ENCODE data around the gene IL16. TPM values are rescaled to one million over a fixed set of nuclear protein-coding genes. Genes with fewer than 3 reads are reported as not detected.
"Not testable (repeated sequence)": the region's sequence is repeated elsewhere in the genome, so short reads cannot be mapped to it uniquely, and the experiment has no call there.

IL16 gene
- total RNA-seq, 1 donor from 2014 or later: 0.99 TPM

DNA sequence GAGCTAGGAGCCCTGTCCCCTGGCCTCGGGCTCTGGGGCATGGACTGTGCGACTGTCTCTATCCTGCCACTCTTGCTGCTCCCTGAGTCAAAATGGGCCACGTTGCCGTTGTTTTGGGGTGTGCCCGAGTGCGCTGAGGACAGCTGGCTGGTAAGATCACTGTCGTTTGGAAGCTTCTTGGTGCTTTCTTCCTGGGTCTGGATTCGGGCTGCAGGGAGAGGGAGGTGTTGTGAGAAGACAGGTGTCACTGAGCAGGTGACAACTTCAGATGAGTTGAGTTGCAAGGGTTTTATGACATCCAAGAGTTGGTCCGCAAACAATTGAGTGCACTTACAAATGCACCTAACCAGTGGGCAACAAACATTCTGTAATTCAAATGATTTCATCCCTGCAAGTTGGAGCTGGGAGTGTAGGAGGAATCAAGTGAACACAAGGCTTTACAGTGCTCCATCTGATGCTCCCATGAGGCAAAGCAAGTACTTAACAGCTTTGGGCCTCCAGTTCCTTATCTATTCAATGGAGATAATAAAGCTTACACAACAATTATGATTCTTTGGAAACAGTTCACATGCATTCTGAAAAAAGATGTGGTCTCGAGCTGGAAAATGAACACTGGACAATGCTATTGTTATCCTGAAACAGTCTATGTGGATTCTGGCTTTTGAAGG lies 138.2 kb downstream of the IL16 start:
- DNase-seq (ENCODE audit: low read depth in 2 of 2): no peak

DNA sequence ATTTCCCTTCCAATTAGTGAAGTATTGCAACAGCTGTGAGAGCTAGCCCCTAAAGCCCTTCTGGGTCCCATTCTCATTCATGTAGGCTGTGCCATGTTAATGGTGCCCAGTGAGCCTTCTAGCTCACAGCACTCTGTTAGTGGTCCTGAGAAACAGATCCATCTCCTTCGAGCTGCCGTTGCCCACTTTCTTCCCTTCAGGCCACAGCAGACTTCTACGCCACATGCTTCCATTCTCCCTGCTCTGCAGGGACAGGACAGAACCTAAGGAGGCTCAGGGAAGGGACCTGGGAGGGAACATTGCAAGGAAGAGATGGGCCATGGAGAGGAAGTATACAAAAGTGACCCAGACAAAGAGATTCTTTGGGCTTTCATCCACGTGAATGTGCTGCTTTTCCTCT lies 139.0 kb downstream of the IL16 start:
- no peak for DNase-seq (ENCODE audit: low read depth in 2 of 2)

DNA sequence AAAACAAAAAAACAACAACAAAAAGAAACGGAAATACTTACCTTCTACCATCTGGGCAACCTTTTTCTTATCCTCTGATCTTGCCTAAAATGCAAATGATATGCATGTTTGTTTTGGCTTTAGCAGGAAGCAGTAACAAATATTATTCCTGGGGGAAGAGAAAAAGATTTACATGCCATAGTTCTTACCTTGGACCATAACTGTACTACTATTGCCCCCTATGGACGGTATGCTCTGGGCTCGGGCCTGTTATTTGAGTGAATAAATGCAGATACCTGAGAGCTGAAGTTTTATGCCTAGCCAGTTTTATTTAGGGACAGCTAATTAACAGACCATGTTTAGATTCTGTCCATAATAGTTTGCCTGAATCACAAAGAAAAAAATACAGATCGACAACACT lies 139.9 kb downstream of the IL16 start:
- peak; percentile 45 to 59 for DNase-seq (ENCODE audit: low read depth in 2 of 2)

DNA sequence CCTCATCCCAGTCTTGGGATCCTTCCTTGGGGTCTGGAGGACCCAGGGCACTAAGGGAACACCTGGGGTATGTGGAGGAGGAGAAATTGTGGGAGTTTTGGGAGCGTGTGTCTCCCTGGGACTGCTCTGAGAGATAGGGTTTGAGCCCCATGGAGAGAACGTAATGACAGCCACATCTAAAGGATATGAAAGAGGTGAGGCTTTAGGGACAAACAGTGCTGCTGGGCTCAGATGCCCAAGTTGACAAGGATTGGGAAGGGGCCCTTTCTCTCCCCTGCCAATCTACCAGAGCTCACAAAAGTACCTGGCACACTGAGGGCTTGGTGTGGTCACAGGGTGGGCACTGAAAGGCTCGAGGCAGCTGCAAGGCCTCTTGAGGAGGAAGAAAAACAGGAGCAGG lies 140.6 kb downstream of the IL16 start:
- no peak for DNase-seq (ENCODE audit: low read depth in 2 of 2)

DNA sequence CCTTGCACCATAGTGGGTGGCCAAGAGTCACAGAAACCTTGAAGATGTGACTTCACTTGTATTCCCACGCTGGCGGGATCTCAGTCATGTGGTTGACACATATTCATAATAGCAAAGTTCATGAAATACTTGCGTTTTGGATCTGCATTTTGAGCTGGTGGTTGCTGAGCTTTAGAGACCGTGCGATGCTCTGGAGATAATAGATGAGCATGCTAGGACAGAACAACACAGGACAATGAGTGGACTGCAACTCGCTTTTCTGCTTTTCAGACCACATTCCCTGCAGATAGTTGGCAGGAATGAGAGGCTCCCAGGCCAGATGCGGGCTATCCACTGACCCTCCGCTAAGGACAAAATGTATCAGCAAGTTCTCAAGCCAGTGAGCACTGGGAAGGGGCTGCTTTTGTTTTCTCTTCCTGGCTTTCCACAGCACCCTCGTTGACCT lies 141.1 kb downstream of the IL16 start:
- DNase-seq (ENCODE audit: low read depth in 2 of 2): peak in 1 of 2 donors; percentile 12

DNA sequence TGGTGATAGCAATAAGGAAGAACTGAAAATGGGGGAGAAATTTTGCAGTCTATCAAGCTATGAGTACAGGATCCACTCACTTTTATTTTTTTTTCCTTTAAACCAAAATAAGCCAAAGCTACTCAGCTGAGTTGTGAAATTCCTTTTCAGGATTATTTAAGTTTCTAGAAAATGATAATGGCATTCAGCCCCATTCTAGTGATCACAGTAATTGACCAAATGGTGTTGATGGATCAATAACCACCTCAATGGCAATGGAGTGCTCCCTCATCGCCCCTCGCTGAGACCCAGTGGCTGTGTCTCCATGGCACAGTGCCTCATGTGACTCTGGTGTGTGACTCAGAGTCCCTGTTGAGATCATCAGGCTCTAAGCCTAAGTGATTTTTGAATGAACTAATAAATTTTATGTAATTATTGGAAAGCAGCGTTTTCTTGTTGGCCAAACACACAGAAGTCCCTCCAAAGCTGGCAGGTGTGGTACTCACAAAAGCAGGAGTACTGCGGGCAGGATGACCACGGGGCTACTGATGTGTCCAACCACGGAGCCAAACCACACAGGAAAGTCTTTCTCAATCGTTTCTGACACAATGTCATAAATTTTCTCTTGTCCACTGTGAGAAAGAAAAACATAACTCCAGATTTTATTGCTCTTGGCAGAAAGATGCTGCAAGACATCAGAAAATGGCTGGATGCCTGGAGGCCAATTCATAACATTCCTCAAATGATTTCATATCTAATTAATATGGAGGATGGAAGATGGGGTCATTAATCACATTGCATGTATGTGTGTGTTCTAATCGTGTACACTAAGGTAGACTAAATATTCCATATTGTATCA lies 141.7 kb downstream of the IL16 start:
- peak; percentile 66 to 85 for DNase-seq (ENCODE audit: low read depth in 2 of 2)

DNA sequence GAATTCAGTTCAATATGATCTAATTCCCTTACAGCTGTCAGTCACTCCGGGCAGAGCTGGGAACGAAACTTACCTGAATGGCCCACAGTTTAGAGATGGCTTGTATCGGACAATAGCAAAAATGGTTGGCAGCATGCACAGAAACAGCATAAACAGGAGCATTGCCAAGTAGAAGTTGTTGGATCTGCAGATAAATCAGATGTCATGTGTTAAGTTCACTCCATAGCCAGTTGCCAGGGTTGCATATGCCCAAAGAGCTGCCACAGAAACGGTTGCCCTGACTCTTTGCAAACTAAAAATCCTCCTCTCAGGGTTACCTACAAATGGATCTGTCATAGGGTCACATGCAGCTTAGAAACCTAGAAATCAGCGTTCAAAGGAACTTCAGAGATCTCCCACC lies 142.6 kb downstream of the IL16 start:
- peak in 1 of 2 donors; percentile 48 for DNase-seq (ENCODE audit: low read depth in 2 of 2)

DNA sequence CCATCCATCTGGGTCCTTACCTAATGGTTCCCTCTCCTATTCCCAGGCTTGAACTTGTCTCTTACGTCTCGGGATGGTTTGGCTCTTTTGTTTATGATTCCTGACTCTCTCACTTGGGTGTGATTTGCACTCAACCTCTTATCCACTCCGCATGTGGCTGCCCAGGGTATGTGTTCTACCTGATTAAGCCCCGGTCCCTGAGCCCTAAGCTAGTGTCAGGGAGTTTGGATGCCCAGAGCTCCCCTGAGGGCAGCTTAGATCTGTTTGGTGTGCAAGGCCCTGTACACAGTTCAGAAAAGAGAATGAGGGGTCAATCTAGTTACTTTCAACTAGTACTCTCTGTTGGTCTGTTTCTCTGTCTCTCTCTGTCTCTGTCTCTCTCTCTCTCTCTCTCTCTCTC lies 143.2 kb downstream of the IL16 start:
- no peak for DNase-seq (ENCODE audit: low read depth in 2 of 2)

DNA sequence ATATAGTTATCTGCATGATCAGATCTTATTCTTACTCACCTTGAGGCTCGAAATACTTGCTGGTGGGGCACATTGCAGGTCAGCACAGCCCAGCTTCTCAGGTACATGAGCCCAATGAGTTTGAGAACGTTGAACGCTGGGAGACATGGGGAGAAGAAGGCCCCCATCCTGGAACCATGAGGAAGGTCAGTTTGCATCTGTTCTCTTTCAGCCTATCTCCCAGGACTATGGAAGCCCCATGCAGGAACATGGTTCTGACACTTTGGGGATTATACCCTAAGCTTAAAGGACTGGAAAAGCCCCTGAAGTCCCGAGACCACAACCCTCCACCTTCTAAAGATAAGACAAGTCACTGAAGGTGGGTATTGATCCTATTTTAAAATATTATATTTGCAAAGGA lies 144.7 kb downstream of the IL16 start:
- DNase-seq (ENCODE audit: low read depth in 2 of 2): no peak

DNA sequence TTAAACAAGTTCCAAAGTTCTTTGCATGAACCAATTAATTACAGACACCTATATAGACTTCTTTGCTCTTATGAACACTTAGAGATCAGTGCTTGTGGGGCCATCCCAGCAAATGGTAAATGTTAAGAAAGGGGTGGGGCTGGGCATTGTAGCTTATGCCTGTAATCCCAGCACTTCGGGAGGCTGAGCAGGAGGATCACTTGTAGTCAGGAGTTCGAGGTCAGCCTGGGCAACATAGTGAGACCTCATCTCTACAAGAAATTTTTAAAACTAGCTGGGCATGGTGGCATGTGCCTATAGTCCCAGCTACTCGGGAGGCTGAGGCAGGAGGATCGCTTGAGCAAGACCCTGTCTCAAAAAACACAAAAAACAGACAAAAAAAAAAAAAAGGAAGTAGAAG lies 146.7 kb downstream of the IL16 start:
- no peak for DNase-seq (ENCODE audit: low read depth in 2 of 2)

DNA sequence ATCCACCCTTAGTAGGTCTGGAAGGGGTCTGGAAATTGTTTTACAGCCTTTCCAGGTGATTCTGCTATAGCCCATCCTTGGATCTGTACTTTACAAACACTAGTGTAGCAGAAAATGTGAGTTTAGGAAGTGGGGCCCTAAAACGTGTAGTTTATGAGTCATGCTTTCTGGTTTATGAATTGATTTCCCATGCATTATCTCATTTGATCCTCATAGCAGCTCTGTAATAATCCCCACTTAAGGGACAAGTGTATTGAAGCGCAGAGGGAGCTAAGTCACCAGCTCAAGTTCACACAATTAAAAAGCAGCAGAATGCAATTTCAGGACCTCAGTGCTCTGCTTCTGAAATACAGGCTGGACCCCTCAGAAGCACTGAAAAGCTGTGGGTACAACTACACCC lies 149.9 kb downstream of the IL16 start:
- DNase-seq (ENCODE audit: low read depth in 2 of 2): no peak

DNA sequence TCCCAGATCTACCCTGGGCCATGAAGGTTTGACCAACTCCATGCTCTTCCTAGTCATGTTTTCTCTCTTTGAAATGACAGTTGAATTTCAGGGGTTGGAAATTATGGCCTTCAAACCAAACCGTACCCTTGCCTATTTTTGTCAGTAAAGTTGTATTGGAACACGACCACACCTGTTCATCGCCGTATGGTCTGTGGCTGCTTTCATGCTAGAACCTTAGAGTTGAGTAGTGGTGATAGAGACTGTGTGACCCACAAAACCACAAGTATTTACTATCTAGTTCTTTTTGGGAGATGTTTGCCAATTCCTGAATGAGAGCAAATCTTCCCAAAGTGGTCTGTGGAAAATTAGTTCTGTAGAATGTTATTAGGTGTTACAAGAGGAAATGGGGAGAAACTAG lies 151.2 kb downstream of the IL16 start:
- no peak for DNase-seq (ENCODE audit: low read depth in 2 of 2)

DNA sequence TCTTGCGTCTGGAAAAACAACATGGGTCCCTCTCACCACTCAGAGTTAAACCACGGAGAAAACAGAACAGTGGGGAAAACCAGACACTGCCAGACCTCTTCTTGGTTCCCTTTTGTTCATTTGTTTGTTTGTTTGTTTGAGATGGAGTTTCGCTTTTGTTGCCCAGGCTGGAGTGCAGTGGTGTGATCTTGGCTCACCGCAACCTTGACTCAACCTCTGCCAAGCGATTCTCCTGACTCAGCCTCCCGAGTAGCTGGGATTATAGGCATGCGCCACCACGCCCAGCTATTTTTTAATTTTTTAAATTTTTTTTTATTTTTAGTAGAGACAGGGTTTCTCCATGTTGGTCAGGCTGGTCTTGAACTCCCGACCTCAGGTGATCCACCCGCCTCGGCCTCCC lies 152.0 kb downstream of the IL16 start:
- DNase-seq (ENCODE audit: low read depth in 2 of 2): not testable (repeated sequence)

DNA sequence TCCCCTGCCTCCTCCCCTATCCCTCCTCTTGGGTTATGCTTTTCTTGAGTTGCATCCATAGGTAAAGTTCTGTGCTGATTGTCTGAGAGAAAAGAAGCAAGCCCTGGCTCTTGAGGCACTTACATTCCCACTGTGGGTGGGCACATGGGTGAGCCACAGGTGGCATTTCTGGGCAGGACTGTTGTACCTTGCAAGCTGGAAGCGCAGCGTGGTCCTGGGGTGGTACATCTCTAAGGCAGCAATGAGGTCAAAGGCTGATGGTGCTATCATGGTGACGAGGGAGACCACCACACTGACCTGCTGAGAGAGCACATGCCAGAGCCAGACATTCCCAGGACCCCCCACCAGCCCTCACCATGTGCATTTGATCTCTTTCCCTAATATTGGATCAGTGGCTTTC lies 152.6 kb downstream of the IL16 start:
- DNase-seq (ENCODE audit: low read depth in 2 of 2): no peak

DNA sequence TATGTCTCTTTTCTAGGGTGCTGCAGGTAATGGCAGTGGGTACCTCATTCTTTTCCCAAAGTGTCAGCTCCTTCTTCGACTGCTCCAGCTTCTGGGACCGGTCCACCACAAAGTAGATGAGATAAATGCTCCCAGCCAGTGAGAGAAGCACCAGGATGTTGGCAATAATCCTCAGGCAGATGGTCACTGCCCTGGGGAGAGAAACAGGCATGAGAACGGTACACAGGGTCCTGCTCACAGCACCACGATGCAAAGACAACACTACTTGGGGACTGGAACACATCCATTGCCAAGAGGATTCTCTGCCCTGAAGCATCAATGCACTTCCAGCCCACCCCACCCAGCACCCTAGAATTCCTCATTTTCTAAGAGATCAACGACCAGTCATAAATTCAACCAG lies 155.0 kb downstream of the IL16 start:
- no peak for DNase-seq (ENCODE audit: low read depth in 2 of 2)

DNA sequence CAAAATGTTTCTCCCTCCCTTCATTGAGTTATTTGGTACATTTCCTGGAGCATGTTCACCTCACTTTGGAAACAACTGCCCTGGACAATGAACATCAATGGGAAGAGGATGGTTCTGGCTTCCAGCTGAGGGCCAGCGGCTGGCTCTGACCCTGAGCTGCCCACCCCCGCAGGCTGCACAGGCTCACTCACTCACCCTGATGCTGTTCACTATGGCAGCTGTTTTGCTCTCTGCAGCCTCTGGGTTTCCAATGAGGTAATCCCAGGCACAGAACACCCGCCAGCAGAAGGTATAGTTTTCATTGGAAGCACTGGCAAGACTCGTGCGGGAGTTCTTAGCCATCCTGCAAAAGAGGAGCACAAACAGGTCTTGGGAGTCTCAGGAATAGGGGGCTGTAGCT lies 159.6 kb downstream of the IL16 start:
- DNase-seq (ENCODE audit: low read depth in 2 of 2): no peak

DNA sequence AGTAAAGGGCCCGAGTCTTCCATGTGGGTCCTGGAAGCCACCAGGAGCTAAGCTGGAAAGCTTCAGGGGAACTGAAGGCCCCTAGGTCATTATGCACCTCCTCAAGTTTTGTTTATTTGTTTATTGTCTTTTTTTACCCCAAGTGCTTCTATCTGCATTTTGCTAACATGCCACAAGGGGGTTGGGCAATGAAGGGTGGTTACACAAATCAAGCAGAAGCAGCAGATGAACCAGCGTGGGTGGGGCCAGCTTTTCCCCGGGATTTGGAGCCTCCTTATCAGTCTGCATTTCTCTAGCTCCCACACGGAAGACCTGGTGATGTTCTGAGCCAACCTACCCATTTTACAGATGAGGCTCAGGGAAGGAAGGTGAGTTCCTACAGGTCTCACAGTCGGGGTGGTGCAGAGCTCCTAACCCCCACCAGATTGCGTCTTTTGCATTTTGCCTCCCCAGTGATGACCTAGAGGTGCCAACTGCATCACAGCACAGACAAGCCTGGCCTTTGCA lies 160.6 kb downstream of the IL16 start:
- no peak for DNase-seq (ENCODE audit: low read depth in 2 of 2)

DNA sequence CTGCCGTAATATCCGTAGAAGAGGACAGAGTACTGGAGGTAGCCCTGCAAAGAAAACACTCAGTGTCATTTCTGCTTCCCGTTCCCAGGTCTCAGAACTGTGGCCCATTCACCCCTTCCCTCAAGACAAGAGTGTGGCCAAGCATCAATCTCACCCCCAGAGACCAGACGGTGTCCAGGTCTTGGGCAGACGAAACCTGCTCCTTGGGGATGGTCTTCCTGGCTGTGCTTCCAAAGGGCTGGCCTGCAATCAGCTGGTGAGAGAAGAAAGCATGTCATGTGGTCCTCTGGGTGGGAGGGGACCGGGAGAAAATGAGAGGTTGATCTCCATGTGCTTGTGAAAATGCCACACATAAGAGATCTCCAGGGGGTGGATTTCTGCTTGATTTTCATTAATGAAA lies 161.6 kb downstream of the IL16 start:
- DNase-seq (ENCODE audit: low read depth in 2 of 2): no peak

DNA sequence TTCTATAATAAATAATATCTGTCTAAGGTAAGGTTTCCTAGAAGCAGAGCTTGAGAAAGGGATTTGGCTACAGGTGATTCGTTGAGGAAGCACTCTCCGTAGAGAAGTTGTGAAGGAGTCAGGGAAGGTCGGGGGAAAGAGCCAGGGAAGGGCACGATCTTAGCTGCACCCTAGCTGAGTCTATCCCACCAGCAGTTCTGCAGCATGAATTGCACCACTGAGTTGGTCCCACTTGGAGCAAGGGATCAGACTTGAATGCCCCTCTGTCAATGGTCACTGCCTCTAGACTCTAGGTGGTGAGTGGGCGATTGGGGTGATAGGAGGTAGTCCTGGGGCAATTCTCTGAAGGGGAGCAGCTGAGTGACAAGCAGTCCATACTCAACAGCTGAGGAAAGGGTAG lies 163.8 kb downstream of the IL16 start:
- no peak for DNase-seq (ENCODE audit: low read depth in 2 of 2)

DNA sequence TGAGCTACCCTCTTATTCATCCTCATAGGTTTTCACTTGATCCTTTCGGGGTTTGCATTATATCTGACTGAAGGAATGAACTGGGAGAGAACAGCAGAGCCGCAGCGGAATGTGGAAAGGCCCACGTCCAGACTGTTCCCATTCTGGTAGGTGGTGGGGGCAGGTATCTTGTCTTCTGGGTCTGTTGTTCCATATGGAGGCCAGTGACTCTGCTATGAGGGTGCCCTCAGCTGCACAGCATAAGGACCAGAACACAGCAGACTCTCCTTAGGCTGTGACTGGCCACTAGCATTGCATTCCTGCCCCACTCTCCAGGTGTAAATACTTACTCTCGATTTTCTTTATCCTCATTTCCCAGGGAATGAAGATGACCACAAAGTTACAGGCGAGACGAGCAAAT lies 165.2 kb downstream of the IL16 start:
- DNase-seq (ENCODE audit: low read depth in 2 of 2): no peak

DNA sequence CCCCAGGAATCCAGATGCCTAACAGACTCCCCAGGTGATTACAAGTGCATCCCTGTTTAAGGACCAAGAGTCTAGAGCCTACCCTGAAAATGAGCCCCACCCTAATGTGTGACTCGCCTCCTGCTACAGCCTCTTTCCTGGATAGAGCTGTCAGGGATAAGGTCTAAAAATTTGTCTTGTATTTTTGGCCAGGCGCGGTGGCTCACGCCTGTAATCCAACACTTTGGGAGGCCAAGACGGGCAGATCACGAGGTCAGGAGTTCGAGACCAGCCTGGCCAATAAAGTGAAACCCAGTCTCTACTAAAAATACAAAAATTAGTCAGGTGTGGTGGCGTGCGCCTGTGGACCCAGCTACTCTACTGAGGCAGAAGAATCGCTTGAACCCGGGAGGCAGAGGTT lies 166.1 kb downstream of the IL16 start:
- DNase-seq (ENCODE audit: low read depth in 2 of 2): no peak

DNA sequence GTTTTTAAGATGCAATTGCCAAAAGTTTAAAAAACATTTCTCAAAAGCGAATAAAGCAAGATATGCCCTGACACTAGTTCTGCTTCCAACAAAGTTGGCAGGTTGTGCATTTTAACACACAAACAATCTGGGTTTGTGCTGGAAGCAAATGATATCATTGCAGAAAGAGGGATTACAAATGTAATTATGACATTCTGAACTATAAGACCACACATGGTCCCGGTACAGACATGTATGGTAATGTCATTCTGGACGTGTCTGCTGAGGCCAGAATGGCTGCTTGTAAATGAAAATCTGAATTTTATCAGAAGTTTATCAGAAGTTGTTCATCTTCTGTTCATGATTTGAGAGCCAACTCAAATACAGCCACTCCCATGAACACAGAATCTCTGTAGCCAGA lies 166.6 kb downstream of the IL16 start:
- no peak for DNase-seq (ENCODE audit: low read depth in 2 of 2)

Measured in lung microvascular endothelial cell (primary cell).